Suppressor macrophage (primary cell): Measurements from ENCODE around the gene EMILIN1.

Experiments used
- DNase-seq, 4 experiments: peaks; one replicate each; pipeline ENCODE4 v3.0.0-alpha.2; 2020 to 2022

EMILIN1 gene

DNA sequence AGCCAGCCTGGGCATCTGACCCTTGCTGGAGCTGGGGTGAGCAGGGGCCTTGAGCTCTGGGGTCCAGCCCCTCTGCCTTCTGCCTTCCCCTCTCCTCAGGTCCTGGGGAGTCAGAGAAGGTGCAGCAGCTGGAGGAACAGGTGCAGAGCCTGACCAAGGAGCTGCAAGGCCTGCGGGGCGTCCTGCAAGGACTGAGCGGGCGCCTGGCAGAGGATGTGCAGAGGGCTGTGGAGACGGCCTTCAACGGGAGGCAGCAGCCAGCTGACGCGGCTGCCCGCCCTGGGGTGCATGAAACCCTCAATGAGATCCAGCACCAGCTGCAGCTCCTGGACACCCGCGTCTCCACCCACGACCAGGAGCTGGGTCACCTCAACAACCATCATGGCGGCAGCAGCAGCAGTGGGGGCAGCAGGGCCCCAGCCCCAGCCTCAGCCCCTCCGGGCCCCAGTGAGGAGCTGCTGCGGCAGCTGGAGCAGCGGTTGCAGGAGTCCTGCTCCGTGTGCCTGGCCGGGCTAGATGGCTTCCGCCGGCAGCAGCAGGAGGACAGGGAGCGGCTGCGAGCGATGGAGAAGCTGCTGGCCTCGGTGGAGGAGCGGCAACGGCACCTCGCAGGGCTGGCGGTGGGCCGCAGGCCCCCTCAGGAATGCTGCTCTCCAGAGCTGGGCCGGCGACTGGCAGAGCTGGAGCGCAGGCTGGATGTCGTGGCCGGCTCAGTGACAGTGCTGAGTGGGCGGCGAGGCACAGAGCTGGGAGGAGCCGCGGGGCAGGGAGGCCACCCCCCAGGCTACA lies 3.8 kb downstream of the EMILIN1 start:
- no peak for DNase-seq

DNA sequence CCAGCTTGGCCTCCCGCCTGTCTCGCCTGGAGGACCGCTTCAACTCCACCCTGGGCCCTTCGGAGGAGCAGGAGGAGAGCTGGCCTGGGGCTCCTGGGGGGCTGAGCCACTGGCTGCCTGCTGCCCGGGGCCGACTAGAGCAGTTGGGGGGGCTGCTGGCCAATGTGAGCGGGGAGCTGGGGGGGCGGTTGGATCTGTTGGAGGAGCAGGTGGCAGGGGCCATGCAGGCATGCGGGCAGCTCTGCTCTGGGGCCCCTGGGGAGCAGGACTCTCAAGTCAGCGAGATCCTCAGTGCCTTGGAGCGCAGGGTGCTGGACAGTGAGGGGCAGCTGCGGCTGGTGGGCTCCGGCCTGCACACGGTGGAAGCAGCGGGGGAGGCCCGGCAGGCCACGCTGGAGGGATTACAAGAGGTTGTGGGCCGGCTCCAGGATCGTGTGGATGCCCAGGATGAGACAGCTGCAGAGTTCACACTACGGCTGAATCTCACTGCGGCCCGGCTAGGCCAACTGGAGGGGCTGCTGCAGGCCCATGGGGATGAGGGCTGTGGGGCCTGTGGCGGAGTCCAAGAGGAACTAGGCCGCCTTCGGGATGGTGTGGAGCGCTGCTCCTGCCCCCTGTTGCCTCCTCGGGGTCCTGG lies 4.5 kb downstream of the EMILIN1 start:
- no peak for DNase-seq

DNA sequence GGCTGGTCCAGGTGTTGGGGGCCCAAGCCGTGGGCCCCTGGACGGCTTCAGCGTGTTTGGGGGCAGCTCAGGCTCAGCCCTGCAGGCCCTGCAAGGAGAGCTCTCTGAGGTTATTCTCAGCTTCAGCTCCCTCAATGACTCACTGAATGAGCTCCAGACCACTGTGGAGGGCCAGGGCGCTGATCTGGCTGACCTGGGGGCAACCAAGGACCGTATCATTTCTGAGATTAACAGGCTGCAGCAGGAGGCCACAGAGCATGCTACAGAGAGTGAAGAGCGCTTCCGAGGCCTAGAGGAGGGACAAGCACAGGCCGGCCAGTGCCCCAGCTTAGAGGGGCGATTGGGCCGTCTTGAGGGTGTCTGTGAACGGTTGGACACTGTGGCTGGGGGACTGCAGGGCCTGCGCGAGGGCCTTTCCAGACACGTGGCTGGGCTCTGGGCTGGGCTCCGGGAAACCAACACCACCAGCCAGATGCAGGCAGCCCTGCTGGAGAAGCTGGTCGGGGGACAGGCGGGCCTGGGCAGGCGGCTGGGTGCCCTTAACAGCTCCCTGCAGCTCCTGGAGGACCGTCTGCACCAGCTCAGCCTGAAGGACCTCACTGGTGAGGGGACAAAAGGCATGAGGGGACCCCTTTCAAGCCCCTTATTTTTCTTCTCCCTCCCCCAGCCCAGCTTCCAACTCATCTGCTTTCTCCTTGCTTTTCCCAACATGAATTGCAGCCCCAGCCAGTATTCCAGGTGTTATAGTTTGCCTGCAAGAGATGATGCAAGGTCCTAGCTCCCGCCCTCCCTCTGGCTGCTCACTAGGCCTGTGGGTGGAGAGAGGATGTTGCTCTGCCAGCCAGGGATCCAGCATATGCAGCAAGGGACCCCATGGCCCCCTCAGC lies 5.2 kb downstream of the EMILIN1 start:
- DNase-seq: no peak

DNA sequence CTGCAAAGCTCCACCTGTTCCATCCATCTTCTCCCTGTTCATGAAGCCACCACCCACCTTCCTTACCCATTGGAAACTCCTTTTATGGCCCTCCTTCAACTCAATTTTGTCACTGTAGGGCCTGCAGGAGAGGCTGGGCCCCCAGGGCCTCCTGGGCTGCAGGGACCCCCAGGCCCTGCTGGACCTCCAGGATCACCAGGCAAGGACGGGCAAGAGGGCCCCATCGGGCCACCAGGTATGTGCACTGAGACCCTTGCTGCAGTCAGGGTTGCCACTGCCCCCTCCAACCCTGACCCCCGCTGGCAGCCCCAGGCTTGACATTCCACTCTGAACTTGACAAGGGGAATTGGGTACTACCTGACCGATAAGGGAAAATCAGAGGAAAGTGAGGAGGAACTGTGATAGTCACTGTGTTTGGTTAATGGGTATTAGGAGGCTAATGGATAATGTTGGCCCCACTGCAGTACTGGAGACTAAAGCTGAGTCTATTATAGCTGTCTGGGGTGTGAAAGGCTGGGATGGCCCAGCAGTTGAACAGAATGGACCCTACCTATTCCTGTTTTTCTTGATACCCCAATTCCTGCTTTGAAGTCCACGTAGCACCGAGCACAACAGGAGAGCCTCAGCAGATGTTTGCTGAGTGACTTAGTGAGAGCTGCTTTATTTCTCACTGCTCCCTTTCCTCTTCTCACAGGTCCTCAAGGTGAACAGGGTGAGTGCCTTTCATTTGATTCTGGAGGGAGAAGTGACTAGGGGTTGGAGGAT lies 6.1 kb downstream of the EMILIN1 start:
- DNase-seq: no peak

DNA sequence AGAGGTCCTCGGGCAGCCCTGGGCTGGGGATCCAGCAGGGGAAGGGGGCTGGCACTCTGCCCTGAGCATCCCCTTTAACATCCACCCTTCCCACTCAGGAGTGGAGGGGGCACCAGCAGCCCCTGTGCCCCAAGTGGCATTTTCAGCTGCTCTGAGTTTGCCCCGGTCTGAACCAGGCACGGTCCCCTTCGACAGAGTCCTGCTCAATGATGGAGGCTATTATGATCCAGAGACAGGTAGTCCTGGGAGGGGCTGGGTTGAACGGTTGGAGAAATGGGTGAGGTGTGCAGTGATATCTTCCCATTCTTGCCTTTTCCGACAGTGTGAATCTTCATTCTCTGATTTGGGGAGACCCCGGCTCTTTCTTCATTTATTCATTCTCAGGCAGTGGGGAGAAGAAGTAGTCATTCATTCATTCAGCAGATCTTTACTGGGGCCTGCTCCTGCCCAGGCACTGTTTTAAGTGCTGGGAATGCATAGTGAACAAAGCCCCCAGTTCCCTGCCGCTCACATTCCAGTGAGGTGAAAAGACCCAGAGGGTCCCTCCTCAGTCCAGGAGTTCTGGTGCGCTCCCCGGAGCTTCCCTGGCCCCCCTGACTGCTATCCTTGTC lies 6.8 kb downstream of the EMILIN1 start:
- DNase-seq: no peak

DNA sequence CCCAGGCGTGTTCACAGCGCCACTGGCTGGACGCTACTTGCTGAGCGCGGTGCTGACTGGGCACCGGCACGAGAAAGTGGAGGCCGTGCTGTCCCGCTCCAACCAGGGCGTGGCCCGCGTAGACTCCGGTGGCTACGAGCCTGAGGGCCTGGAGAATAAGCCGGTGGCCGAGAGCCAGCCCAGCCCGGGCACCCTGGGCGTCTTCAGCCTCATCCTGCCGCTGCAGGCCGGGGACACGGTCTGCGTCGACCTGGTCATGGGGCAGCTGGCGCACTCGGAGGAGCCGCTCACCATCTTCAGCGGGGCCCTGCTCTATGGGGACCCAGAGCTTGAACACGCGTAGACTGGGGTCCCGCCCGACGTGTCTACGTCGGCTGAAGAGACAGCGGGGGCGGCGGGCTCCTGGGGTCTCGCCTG lies 7.3 kb downstream of the EMILIN1 start:
- peak; percentile 67 to 87 (median 78) for DNase-seq

DNA sequence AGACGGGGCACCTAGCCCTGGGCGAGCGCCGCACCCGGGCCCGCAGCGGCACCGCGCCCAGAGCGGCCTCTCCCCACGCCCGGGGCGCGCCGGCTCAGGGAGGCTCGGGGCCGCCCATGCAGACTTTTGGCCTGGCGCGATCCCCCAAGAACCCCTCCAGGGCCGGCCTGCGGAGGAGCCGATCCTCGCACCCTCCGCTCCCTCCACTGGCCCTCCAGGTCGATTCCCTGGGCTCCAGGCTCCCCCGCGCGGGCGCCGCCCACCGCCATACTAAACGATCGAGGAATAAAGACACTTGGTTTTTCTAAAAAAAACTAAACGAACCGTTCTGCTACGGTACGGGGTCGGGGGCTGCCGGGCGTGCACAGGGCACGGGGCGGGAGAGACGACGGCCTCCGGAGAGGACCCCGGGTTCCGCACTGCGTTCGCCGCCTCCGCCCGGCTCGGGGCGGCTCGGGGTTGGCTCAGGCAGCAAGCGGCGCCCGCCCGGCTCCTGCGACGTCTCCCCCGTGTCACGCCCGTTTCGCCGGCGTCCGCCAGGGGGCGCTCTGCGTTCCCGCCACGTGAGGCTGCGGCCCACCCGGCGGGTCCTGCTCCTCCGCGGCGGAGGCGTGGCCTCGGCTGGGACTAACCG lies 7.8 kb downstream of the EMILIN1 start:
- peak; percentile 97 to 99 (median 99) for DNase-seq

DNA sequence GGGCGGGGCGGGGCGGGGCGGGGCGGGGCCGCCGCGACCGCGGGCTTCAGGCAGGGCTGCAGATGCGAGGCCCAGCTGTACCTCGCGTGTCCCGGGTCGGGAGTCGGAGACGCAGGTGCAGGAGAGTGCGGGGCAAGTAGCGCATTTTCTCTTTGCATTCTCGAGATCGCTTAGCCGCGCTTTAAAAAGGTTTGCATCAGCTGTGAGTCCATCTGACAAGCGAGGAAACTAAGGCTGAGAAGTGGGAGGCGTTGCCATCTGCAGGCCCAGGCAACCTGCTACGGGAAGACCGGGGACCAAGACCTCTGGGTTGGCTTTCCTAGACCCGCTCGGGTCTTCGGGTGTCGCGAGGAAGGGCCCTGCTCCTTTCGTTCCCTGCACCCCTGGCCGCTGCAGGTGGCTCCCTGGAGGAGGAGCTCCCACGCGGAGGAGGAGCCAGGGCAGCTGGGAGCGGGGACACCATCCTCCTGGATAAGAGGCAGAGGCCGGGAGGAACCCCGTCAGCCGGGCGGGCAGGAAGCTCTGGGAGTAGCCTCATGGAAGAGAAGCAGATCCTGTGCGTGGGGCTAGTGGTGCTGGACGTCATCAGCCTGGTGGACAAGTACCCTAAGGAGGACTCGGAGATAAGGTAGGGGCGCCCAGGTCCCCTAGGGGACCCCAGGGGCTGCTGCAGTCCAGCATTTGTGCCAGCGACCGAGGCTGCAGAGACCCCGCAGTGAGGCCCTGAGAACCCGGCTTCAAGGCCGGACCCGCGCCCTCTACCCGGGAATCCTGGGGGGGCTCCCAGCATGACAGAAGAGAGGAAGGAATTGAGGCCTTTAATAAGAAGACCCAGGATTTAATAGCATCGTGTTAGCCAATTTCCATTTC lies 8.5 kb downstream of the EMILIN1 start, which contains the start of gene KHK:
Gene KHK (plus strand): TSS at position 49 of the 870 bp plus-strand sequence. CDS start 488 bp downstream, at position 537.
- DNase-seq: peak in 3 of 4 experiments; percentile 14 to 31 (median 23)

DNA sequence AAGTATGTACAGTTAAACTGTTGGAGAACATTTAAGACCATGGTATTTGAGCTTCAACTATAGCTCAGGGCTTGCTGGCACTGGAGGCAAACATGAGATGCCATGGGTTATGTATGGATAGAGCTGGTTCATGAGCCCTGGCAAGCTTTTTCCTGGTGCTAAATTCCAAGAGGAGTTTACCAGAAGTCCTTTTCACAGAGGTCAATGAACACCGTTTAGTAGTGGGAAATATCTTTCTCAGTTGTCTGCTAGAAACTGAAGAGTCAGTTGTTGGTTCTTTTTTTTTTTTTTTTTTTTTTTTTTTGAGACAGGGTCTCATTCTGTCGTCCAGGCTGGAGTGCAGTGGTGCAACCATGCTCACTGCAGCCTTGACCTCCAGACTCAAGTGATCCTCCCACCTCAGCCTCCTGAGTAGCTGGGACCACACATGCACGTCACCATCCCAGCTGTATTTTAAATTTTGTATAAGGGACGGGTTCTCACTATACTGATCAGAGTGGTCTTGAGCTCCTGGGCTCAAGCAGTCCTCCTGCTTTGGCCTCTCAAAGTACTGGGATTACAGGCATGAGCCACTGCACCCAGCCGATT lies 9.5 kb downstream of the EMILIN1 start:
- no peak for DNase-seq

DNA sequence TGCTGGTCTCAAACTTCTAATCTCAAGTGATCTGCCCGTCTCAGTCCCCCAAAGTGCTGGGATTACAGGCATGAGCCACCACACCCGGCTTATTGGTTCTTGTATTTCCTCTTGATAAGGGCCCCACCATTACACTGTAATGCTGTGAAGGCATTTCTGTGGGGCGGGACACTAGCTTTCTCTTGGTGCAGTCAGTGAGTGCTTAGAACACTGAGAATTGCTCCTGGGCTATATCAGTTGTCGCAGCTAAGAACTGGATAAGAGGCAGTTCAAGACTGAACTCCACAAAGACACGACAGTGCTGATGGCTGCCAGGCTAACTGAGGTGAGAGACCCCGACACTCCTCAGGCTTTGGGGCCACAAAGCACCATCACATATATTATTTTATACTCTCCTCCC lies 10.2 kb downstream of the EMILIN1 start:
- no peak for DNase-seq

DNA sequence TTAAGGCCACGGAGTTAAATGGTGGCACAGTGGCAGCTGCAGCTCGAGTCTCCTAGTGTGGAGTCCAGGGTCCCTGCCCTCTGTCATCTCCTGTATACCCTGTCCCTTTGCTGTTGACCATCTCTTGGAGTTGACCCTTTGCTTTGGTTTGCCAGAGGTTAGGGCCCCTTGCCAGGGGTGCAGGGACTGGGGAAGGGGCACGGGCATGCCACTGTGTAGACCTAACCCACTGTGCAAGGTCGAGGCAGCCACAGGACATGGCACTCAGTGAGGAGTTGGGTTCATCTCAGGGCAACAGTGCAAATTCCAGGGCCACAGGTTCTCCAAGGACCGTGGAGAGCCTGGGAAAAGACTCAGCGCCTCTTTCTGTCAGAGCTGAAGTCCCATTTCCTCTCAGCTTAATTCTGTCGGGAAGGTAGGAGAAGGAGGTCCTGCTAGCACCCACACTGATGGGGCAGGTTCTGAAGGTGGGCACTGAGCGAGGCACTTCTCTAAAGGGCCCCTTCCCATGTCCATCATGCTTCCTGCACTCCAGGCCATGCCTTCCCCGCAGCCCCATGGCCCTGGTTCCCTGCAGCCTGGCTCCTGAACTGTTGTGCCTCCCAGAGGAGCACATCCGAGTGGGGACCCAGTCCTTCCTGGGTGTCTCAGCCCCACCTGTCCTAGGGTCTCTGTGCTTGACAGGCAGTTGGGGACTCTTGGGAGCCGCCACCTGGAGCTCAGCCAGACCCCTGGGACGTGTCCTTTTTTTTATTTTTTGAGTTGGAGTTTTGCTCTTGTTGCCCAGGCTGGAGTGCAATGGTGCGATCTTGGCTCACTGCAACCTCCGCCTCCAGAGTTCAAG lies 10.9 kb downstream of the EMILIN1 start:
- DNase-seq: no peak

DNA sequence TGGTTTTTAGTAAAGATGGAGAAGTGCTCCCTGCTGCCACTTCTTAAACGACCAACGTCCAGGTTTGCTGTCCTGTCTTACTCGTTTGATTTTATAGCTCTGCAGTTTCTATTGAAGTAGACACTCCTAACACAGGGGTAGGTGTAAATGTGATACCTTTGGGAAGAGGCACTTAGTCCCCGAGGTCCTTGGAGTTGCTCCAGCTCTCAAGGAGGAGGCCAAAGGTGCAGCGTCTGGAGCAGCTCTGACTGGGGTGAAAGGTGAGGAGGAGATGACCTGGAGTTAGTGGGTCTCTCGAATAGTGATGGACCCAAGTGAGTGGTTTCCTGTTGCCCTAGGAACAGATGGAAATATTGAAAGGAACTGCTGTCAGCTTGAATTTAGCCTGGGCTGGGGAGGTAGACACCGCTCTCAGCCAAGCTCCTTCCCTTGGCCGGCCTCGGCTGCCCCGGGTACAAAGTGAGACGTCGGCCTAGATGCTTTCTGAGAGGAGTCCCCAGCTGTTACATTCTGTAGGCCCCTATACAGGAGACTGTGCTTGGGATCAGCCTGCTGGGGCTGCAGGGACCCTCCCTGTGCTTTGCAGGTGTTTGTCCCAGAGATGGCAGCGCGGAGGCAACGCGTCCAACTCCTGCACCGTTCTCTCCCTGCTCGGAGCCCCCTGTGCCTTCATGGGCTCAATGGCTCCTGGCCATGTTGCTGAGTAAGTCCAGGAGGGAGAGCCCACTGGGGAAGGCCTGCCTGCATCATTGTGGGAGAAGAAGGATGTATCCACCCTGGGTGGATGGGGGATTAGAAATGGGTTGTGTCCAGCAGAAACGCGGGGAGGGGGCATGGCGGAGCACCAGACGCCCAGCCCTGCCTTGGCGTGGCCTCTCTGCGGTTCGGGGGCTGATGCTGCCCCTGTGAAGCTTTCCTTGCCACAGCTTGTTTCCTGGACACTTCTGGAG lies 13.6 kb downstream of the EMILIN1 start:
- DNase-seq: no peak

DNA sequence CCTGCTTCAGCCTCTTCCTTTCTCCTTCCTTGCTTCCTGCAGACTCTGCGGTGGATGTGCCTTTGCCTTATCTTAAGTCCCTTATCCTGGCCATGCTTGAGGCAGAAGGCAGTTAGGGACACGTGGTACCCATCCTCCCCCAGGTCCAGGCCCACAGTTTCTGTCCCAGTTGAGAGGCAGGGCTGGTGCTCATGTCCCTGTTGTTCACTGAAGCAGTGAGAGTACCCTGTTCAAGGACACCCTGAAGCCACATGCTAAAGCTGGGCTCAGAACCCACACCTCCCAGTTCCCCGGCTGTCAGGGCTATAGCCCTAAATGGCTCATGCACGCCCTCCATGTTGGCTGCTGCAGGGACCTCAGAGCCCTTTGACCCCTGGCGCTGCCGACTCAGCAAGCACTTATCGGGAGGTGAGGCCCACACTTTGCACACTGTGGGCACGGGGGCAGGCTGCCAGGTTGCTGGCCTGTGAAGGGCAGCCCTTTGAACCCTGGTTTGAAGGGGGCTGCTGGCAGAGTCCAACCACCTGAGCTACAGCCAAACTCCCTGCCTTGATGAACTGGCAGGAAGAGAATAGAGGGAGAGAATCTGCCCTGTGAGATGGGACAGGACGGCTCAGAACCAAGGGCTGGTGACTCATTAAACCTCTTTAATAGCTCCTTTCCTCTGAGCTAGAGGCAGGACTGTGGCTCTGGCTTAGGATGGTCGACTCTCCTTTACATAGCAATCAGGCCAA lies 14.4 kb downstream of the EMILIN1 start:
- no peak for DNase-seq

DNA sequence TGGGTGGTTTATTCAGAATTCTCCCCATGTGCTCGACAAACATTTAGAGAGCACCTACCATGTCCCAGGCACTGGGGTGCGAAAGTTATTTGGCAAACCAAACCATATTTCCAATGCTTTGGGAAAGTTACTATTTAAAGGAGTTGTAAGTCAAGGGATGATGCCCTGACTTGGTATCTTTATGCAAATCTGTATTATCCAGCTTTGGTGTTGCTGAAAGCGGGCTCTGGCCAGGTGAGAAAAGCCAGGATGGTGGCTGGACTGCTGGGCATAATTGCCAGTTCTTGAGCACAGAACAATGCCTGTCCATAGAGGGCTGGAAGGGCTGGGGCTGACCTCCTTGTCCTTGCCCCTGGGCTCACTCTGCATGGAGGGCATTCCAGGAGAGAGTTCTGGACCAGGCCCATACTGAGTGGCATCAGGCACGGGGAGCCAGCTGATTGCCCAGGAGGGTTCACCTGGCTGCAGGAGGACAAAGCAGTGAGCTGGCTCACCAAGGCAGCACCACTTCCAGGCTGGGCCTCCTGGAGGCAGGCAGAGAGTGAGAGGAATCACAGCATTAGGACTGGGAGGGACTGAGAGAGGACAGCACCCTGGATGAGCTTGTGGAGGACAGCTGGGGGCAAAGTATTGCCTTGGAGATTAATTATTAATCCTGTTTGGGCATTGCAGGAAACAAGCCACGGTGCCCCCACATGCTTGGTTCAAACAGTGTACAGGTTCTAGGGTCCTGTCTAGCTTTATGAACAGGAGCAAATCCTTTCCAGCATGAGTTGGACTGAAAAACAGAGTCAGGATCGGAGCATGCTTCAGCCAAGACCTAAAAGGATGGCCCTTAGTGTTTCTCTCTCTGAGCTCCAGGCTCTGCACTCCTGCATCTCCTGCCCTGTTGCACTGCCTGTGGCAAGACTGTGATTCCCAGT lies 15.3 kb downstream of the EMILIN1 start:
- no peak for DNase-seq

DNA sequence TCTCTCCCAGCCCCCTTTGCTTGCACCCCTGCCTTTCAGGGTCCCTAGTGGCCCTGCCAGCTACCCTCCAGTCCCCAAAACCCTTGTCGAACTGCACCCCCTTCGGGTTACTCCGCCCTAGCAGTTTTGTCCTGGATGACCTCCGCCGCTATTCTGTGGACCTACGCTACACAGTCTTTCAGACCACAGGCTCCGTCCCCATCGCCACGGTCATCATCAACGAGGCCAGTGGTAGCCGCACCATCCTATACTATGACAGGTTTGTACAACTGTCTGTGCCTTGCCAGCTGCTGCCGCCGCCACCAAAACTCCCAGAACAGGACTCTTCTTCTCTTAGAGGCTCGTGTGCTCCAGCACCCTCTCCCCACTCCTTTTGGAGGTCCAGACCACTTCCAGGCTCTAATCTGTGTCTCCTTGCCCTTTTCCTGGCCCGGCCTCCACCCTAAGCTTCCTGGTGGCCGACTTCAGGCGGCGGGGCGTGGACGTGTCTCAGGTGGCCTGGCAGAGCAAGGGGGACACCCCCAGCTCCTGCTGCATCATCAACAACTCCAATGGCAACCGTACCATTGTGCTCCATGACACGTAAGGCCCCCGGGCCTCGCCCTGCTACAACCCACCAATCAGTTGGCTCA lies 16.1 kb downstream of the EMILIN1 start:
- DNase-seq: no peak

DNA sequence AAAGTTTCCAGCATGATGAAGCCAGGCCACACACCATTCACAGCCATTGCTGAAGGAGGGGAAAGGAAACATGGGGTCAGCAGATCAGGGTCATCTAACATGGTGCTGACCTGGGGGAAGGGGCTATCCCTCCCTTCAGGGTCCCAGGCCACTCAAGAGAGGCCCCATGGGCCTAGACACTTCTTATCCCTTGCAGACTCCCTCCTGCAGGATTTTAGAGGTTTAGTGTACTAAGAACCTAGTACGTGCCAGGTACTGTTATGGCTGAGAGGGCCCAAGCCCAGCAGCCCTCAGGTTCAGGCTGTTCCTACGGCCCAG lies 17.0 kb downstream of the EMILIN1 start:
- no peak for DNase-seq
